GM19240 (cell line): ENCODE results near the gene TAOK1.
"Not testable (repeated sequence)": the region's sequence is repeated elsewhere in the genome, so short reads cannot be mapped to it uniquely, and the experiment has no call there.

Experiments used
- DNase-seq: peaks from one replicate; pipeline ENCODE4 v3.0.0; 2011; ENCODE audit warnings: low spot score; ENCODE audit not compliant: insufficient read length

Gene TAOK1

GRCh38 chr17:29443041-29443739, 53.0 kb downstream of the TAOK1 start:
- no peak for DNase-seq

DNA sequence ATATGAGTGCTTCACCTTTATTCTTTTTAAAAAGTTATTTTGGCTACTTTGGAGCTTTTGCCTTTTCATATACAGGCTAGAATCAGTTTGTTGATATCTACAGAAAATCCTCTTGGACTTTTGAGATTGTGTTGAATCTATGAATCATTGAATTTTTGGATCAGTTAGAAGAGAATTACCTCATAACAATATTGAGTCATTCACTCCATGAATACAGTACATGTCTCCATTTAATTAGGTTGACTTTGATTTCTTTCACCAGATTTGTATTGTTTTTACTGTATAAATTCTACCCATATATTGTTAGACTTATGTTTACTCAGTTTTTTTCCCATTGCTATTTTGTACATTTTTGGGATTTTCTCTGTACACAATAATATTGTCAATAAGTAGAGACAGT, 54.4 kb downstream of the TAOK1 start:
- DNase-seq = no peak

DNA sequence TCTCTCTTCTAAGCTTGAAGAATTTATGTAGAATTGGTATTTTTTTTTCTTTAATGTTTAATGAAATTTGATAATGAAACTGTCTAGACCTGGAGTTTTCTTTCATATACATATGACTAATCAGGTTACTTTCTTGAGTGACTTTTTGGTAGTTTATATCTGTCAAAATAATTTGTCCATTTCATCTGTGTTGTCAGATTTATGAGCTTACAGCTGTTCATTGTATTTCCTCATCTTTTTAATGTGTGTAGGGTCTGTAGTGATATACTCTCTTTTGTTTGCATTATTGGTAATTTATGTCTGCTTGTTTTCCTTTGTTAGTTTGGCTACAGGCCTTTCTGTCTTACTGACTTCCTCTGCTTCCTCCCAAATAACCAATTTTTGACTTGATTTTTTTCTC, 55.7 kb downstream of the TAOK1 start:
- no peak for DNase-seq

- DNase-seq = no peak
Observed at GRCh38 chr17:29449865-29450671, 59.9 kb downstream of the TAOK1 start.

DNA sequence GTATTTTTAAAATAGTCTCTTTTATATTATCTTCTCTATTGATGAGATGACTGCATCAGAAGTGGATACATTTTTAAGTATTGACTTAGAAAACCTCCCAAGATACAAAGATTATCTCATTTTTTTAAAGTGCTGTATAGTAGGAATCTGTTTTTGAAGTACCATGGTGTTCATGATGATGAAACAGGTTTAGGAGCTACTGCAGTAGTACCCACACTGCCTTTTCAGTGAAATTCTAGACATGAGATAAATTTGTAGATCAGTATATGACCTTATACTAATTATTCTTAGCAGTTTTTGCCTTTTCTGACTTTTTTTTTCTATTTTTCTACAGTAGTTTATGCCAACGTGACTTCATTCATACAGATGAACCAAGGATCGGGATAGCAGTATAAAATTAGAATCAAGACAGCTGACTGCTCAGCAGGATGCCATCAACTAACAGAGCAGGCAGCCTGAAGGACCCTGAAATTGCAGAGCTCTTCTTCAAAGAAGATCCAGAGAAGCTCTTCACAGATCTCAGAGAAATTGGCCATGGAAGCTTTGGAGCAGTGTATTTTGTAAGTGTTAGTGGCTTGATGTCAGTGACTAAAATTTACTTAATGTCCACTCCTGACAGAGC, 61.1 kb downstream of the TAOK1 start:
- no peak for DNase-seq

GRCh38 chr17:29458066-29458465, 67.9 kb downstream of the TAOK1 start:
- no peak for DNase-seq

GRCh38 chr17:29461483-29462206, 71.5 kb downstream of the TAOK1 start:
- no peak for DNase-seq

- DNase-seq = no peak
Observed at GRCh38 chr17:29469276-29469675, 79.1 kb downstream of the TAOK1 start.

DNA sequence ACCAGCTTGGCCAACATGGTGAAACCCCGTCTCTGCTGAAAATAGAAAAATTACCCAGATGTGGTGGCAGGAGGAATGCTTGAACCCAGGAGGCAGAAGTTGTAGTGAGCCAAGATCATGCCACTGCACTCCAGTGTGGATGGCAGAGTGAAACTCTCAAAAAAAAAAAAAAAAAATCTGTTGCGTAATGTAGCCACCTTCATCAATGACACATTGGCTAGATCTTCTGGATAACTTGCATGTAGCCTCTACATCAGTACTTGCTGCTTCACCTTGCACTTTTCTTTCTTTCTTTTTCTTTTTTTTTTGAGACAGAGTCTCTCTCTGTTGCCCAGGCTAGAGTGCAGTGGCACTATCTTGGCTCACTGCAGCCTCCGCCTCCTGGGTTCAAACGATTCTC, 83.3 kb downstream of the TAOK1 start:
- DNase-seq = not testable (repeated sequence)

DNA sequence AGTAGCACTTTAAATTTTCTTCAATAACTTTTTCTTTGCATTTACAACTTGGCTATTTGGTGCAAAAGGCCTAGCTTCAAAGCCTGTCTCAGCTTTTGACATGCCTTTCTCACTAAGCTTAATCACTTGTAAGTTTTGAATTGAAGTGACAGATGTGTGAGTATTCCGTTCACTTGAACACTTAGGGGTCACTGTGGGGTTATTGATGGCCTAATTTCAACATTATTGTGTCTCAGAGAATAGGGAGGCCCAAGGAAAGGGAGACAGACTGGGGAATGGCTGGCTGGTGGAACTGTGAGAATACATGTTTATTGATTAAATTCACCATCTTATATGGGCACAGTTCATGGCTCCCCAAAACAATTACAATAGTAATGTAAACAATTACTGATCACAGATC, 84.1 kb downstream of the TAOK1 start:
- DNase-seq = no peak

DNA sequence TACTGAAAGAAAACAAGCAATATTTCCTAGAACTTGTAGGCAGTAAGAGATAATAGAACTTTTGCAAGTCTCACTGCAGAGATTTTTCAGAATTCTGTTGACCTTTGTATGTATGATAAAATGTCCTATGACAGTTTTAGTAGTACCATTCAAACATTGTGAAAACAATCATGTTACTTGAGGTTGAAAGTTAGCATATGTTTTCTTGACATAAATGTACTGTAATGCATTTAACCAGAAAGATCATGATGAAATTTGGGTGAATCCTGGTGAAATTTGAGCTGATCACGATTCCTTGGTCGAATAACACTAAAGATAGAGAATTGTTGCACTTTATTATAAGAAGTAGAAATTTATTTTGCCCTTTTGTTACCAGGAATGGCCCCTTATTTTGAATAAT, 85.7 kb downstream of the TAOK1 start:
- no peak for DNase-seq

DNA sequence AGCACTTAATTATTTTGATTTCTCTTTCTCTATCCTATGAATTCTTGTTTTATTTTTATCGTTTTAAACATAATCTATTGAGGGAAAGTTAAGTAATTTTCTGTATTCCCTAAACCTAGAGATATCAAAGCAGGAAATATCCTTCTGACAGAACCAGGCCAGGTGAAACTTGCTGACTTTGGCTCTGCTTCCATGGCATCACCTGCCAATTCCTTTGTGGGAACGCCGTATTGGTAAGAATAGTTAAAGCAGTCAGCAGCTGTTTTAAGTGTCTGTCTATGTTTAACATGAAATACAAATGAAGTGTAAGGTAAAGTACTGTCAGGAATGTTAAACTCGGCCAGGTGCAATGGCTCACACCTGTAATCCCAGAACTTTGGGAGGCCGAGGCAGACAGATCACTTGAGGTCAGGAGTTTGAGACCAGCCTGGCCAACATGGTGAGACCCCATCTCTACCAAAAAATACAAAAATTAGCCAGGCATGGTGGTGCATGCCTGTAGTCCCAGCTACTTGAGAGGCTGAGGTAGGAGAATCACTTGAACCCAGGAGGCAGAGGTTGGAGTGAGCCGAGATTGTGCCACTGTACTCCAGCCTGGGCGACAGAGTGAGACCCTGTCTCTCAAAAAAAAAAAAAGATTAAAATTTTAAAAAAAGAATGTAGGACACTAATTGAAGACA, 90.2 kb downstream of the TAOK1 start:
- not testable (repeated sequence) for DNase-seq

DNA sequence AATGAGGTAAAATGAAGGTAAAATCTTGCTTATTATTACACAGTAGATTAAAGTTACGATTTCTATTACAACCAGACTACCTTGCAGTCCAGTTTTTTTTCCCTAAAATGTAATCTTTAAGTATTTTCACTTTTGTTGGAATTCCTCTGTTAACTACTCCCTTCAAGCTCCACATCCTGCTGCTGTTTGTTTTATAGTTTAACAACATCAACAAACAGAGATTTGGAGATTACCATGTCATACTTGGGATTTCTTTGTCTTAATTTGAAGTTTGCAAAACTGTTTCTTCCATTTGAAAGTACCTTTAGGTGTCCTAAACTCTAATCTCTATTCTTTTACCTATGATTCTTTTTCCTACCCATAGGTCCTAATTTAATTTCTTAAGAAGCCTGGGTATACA, 93.3 kb downstream of the TAOK1 start:
- no peak for DNase-seq

GRCh38 chr17:29495011-29495410, 104.8 kb downstream of the TAOK1 start:
- no peak for DNase-seq

- DNase-seq = no peak
Observed at GRCh38 chr17:29504711-29505110, 114.5 kb downstream of the TAOK1 start.

DNA sequence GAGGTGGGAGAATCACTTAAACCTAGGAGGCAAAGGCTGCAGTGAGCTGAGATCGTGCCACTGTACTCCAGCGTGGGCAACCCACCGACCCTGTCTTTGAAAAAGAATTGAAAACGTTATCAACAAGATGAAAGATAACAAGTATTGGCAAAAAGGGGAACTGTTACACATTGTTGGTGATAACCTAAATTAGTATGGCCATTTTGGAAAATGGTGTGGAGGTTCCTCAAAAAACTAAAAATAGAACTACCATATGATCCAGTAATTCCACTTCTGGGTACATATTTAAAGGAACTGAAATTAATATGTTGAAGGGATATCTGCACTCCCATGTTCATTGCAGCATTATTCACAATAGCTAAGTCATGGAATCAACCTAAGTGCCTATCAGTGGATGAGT, 115.7 kb downstream of the TAOK1 start:
- no peak for DNase-seq

GRCh38 chr17:29510953-29511352, 120.8 kb downstream of the TAOK1 start:
- no peak for DNase-seq

- DNase-seq = no peak
Observed at GRCh38 chr17:29514792-29515191, 124.6 kb downstream of the TAOK1 start.

GRCh38 chr17:29518359-29518758, 128.2 kb downstream of the TAOK1 start:
- no peak for DNase-seq

DNA sequence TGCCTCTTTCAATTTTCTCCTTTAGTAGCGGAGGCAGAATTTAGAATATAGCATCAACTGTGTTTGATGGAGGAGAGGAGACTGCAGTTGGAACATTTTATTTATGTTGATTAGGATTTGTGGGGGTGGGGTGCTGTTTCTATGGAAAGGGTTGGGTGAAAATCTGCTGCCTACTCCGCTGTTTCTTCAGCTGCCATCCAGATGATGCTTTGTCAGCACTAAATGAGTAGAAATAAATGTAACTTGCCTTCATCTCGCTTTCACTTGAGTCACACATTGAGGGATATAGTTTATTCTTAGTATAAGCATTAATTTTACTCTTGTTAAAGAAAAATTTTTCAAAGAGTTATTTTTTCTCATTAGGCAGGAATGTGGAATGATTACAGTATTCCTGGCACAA, 134.5 kb downstream of the TAOK1 start:
- DNase-seq = no peak

DNA sequence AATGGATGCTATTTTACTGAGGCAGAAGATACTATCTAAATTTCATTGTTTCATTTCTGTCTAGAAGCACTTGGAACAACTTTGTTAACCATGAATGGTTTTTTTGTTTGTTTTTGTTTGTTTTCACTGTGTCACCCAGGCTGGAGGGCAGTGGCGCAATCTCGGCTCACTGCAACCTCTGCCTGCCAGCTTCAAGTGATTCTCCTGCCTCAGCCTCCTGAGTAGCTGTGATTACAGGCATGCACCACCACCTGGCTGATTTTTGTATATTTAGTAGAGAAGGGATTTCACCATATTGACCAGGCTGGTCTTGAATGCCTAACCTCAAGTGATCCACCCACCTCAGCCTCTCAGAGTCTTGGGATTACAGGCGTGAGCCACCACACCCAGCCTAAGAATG, 136.2 kb downstream of the TAOK1 start:
- no peak for DNase-seq
